GM12878 (cell line): Measurements from ENCODE around the gene HEBP2. TPM values are rescaled to one million over a fixed set of nuclear protein-coding genes. Genes with fewer than 3 reads are reported as not detected.

Experiments used
- ASH2L ChIP-seq: fragments of 300-600, 200-600 bp; sonication (generic); IDR thresholded peaks from 2 replicates; pipeline ENCODE4 v1.6.1; 2017; ENCODE audit warnings: low read depth, mild to moderate bottlenecking, borderline replicate concordance
- ATF7 ChIP-seq: fragments of 450-650 bp; IDR thresholded peaks from 2 replicates; pipeline ENCODE4 v1.6.1; 2016; ENCODE audit warnings: low read depth, mild to moderate bottlenecking
- BRCA1 ChIP-seq: IDR thresholded peaks from 2 replicates; pipeline ENCODE4 v1.6.1; 2011; ENCODE audit warnings: low read depth, low read length, improper control_type of control experiment
- CBFB ChIP-seq: IDR thresholded peaks from 2 replicates; pipeline ENCODE4 v1.6.1; 2016; ENCODE audit warnings: antibody characterized with exemption, low read depth
- EED ChIP-seq: sonication (generic); IDR thresholded peaks from 2 replicates; pipeline ENCODE4 v1.6.1; 2016; ENCODE audit warnings: antibody characterized with exemption, low read depth
- ETV6 ChIP-seq, 2 experiments: fragments of 450-650 bp in 1 of 2; IDR thresholded peaks in 1 of 2; conservative IDR thresholded peaks in 1 of 2; 2 replicates each; pipeline ENCODE4 v1.6.1; 2014; ENCODE audit warnings: antibody characterized with exemption in 1 of 2, borderline replicate concordance in 1 of 2, low read depth in 1 of 2, mild to moderate bottlenecking in 1 of 2, moderate library complexity in 1 of 2
- HSF1 ChIP-seq: fragments of 150-350 bp; IDR thresholded peaks from 2 replicates; pipeline ENCODE4 v1.6.1; 2014; ENCODE audit warnings: mild to moderate bottlenecking, low read depth, low read length
- IRF3 ChIP-seq: fragments of 450-650 bp; IDR thresholded peaks from 2 replicates; pipeline ENCODE4 v1.6.1; 2014; ENCODE audit warnings: mild to moderate bottlenecking
- KLF5 ChIP-seq: fragments of 450-650 bp; IDR thresholded peaks from 2 replicates; pipeline ENCODE4 v1.6.1; 2014; ENCODE audit warnings: mild to moderate bottlenecking; ENCODE audit not compliant: partially characterized antibody
- MYC ChIP-seq: IDR thresholded peaks from 2 replicates; pipeline ENCODE4 v1.6.1; 2011; ENCODE audit warnings: mild to moderate bottlenecking, low read length, moderate library complexity, inconsistent platforms; ENCODE audit not compliant: insufficient read depth, insufficient replicate concordance, insufficient read length, severe bottlenecking
- PAX5 ChIP-seq: IDR thresholded peaks from 2 replicates; pipeline ENCODE4 v1.6.1; 2011; ENCODE audit warnings: low read depth, low read length, borderline replicate concordance
- POLR2AphosphoS5 ChIP-seq: IDR thresholded peaks from 2 replicates; pipeline ENCODE4 v1.6.1; 2011; ENCODE audit warnings: mild to moderate bottlenecking, low read length, inconsistent platforms
- STAT1 ChIP-seq: fragments of 450-650 bp; conservative IDR thresholded peaks from 2 replicates; pipeline ENCODE4 v1.6.1; 2014; ENCODE audit warnings: antibody characterized with exemption, mild to moderate bottlenecking
- TARDBP ChIP-seq: IDR thresholded peaks from 2 replicates; pipeline ENCODE4 v1.6.1; 2016; ENCODE audit warnings: borderline replicate concordance
- ZSCAN29 ChIP-seq: fragments of 450-650 bp; IDR thresholded peaks from 2 replicates; pipeline ENCODE4 v1.6.1; 2017; ENCODE audit warnings: mild to moderate bottlenecking, moderate library complexity
- polyA plus RNA-seq, 11 experiments: library from polyadenylated mRNA; depleted of rRNA in 4 of 11; unstranded in 6 of 11; stranded (reverse) in 5 of 11; fragments of >200 nt; fragmentation: Nextera tagmentation in 4 of 11; fragmentation: Illumina TruSeq in 1 of 11; extraction: Ambion mirVana in 4 of 11; extraction: Trizol in 1 of 11; gene quantifications; 1 replicate in 1 of 11; 2 replicates in 10 of 11; pipeline versions ENCODE4 v1.2.1 to v1.2.3, GENCODE V29; 2011 to 2016; ENCODE audit warnings: inconsistent platforms in 2 of 11, missing spikeins in 2 of 11, low read depth in 1 of 11
- total RNA-seq, 4 experiments: library from RNA; depleted of rRNA in 3 of 4; stranded (reverse); fragments of >200 nt in 3 of 4; fragmentation: Illumina TruSeq in 1 of 4; extraction: Trizol in 1 of 4; gene quantifications; 2 replicates each; pipeline versions ENCODE4 v1.2.1 to v1.2.3, GENCODE V29; 2013 to 2021
- TF ChIP-seq, protein P1 (sequence below): fragments of 450-650 bp; IDR thresholded peaks from 2 replicates; pipeline ENCODE4 v1.6.1; 2017; ENCODE audit warnings: mild to moderate bottlenecking, low read depth, inconsistent platforms; ENCODE audit not compliant: poor library complexity, severe bottlenecking
- TF ChIP-seq, protein P2 (sequence below): fragments of 450-650 bp; IDR thresholded peaks from 2 replicates; pipeline ENCODE4 v1.6.1; 2017; ENCODE audit warnings: mild to moderate bottlenecking, moderate library complexity
- TF ChIP-seq, protein P3 (sequence below): fragments of 450-650 bp; conservative IDR thresholded peaks from 2 replicates; pipeline ENCODE4 v1.6.1; 2017; ENCODE audit warnings: mild to moderate bottlenecking, moderate library complexity

The HEBP2 gene
- total and polyA plus RNA-seq, 10 of the 15 experiments (the other 5 are each of a cell fraction or from before 2014, with no cell fraction given) = 3.8 to 41.8 (median 16.9) TPM

DNA sequence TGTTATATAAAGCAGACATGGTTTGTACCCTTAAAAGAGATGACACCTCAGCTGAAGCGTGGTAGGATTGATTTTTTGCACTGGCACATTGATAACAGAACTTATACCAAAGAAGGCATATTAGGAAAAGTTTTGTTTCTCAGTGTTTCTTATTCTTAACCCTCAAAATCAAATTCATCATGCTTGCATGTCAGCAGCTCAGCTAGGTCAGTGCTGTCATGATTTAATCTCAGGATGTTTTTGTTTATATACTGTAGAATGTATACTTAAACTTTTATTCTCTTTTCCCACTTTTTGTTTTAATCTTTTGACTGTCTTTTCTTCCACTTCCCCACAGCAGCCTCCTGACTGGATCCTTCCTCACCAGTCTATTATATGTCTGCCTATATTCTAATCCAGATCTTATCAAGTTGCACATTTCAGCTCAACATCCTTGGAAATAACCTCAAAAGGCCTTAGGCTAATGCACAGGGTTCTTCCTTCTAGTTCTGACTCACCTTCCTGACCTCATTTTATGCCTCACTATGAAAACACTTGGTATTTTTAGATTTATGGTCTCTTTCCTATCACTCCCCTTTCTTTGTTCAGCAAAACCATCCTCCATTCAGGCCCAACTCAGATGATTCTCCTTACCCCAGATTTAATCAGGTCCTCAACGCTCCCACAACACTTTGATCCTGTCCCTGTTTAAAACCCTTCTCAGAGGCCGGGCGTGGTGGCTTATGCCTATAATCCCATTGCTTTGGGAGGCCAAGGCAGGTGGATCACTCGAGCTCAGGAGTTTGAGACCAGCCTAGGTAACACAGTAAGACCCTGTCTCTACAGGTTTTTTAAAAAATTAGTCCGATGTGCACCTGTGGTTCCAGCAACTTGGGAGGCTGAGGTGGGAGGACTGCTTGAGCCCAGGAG, 7.2 kb downstream of the HEBP2 start (continued):
- no peak for TF ChIP-seq MYC
- no peak for TF ChIP-seq KLF5
- no peak for TF ChIP-seq ZSCAN29
- no peak for TF ChIP-seq STAT1
- TF ChIP-seq PAX5 = no peak
- no peak for TF ChIP-seq ASH2L
- TF ChIP-seq EED = peak; percentile 66
- TF ChIP-seq, protein P1, sequence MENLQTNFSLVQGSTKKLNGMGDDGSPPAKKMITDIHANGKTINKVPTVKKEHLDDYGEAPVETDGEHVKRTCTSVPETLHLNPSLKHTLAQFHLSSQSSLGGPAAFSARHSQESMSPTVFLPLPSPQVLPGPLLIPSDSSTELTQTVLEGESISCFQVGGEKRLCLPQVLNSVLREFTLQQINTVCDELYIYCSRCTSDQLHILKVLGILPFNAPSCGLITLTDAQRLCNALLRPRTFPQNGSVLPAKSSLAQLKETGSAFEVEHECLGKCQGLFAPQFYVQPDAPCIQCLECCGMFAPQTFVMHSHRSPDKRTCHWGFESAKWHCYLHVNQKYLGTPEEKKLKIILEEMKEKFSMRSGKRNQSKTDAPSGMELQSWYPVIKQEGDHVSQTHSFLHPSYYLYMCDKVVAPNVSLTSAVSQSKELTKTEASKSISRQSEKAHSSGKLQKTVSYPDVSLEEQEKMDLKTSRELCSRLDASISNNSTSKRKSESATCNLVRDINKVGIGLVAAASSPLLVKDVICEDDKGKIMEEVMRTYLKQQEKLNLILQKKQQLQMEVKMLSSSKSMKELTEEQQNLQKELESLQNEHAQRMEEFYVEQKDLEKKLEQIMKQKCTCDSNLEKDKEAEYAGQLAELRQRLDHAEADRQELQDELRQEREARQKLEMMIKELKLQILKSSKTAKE = no peak
- TF ChIP-seq, protein P2, sequence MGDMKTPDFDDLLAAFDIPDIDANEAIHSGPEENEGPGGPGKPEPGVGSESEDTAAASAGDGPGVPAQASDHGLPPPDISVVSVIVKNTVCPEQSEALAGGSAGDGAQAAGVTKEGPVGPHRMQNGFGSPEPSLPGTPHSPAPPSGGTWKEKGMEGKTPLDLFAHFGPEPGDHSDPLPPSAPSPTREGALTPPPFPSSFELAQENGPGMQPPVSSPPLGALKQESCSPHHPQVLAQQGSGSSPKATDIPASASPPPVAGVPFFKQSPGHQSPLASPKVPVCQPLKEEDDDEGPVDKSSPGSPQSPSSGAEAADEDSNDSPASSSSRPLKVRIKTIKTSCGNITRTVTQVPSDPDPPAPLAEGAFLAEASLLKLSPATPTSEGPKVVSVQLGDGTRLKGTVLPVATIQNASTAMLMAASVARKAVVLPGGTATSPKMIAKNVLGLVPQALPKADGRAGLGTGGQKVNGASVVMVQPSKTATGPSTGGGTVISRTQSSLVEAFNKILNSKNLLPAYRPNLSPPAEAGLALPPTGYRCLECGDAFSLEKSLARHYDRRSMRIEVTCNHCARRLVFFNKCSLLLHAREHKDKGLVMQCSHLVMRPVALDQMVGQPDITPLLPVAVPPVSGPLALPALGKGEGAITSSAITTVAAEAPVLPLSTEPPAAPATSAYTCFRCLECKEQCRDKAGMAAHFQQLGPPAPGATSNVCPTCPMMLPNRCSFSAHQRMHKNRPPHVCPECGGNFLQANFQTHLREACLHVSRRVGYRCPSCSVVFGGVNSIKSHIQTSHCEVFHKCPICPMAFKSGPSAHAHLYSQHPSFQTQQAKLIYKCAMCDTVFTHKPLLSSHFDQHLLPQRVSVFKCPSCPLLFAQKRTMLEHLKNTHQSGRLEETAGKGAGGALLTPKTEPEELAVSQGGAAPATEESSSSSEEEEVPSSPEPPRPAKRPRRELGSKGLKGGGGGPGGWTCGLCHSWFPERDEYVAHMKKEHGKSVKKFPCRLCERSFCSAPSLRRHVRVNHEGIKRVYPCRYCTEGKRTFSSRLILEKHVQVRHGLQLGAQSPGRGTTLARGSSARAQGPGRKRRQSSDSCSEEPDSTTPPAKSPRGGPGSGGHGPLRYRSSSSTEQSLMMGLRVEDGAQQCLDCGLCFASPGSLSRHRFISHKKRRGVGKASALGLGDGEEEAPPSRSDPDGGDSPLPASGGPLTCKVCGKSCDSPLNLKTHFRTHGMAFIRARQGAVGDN = no peak
- peak in 1 of 2 experiments; percentile 62; a peak in 1 of 4 replicates for TF ChIP-seq ETV6 (conservative IDR thresholded peaks at IDR 0.05 in 1 of 2, IDR thresholded peaks at IDR 0.05 in 1 of 2; ENCODE audit: borderline replicate concordance in 1 of 2, low read depth in 1 of 2)
- TF ChIP-seq IRF3 = no peak
- no peak for TF ChIP-seq TARDBP
- no peak for TF ChIP-seq BRCA1
- no peak for TF ChIP-seq HSF1
- TF ChIP-seq, protein P3, sequence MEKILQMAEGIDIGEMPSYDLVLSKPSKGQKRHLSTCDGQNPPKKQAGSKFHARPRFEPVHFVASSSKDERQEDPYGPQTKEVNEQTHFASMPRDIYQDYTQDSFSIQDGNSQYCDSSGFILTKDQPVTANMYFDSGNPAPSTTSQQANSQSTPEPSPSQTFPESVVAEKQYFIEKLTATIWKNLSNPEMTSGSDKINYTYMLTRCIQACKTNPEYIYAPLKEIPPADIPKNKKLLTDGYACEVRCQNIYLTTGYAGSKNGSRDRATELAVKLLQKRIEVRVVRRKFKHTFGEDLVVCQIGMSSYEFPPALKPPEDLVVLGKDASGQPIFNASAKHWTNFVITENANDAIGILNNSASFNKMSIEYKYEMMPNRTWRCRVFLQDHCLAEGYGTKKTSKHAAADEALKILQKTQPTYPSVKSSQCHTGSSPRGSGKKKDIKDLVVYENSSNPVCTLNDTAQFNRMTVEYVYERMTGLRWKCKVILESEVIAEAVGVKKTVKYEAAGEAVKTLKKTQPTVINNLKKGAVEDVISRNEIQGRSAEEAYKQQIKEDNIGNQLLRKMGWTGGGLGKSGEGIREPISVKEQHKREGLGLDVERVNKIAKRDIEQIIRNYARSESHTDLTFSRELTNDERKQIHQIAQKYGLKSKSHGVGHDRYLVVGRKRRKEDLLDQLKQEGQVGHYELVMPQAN = no peak
- TF ChIP-seq ATF7 = 0 out of 2 replicates have a peak, but pooled peaks have one; percentile 23
- no peak for TF ChIP-seq CBFB
- TF ChIP-seq POLR2AphosphoS5 = no peak
